Fibroblast of peridontal ligament (primary cell): Measurements from ENCODE around the gene ADD2.

ENCODE experiments used
- DNase-seq: peaks from one replicate; pipeline ENCODE4 v3.0.0-alpha.2; 2010; ENCODE audit errors: extremely low read depth

Gene ADD2

GRCh38 chr2:70785137-70785911 lies 17.3 kb upstream of the ADD2 start:
- peak; percentile 6 for DNase-seq

- no peak for DNase-seq
Observed at GRCh38 chr2:70784320-70784719, 16.3 kb upstream of the ADD2 start.

- DNase-seq: no peak
Observed at GRCh38 chr2:70779911-70780545, 12.0 kb upstream of the ADD2 start.

GRCh38 chr2:70779491-70779890 lies 11.5 kb upstream of the ADD2 start:
- no peak for DNase-seq

- DNase-seq: no peak
Observed at GRCh38 chr2:70778676-70779075, 10.7 kb upstream of the ADD2 start.

GRCh38 chr2:70777450-70777849 lies 9.4 kb upstream of the ADD2 start:
- no peak for DNase-seq

GRCh38 chr2:70776266-70776665 lies 8.3 kb upstream of the ADD2 start:
- DNase-seq: no peak

GRCh38 chr2:70775141-70775540 lies 7.1 kb upstream of the ADD2 start:
- no peak for DNase-seq

GRCh38 chr2:70772486-70773155 lies 4.6 kb upstream of the ADD2 start:
- DNase-seq: no peak

GRCh38 chr2:70771446-70771845 lies 3.4 kb upstream of the ADD2 start:
- DNase-seq: no peak

- no peak for DNase-seq
Observed at GRCh38 chr2:70769450-70769849, 1.4 kb upstream of the ADD2 start.

GRCh38 chr2:70768590-70769085 lies 638 bp upstream of the ADD2 start:
- no peak for DNase-seq

GRCh38 chr2:70767079-70767698 lies 811 bp downstream of the ADD2 start:
- DNase-seq: no peak

GRCh38 chr2:70766357-70767078 lies 1.5 kb downstream of the ADD2 start:
- DNase-seq: no peak

GRCh38 chr2:70765507-70765906 lies 2.5 kb downstream of the ADD2 start:
- DNase-seq: no peak

- DNase-seq: no peak
Observed at GRCh38 chr2:70759446-70759845, 8.6 kb downstream of the ADD2 start.

- DNase-seq: no peak
Observed at GRCh38 chr2:70757966-70758365, 10.0 kb downstream of the ADD2 start.

GRCh38 chr2:70757360-70757759 lies 10.6 kb downstream of the ADD2 start:
- DNase-seq: no peak

- no peak for DNase-seq
Observed at GRCh38 chr2:70756128-70756527, 11.9 kb downstream of the ADD2 start.

- DNase-seq: no peak
Observed at GRCh38 chr2:70753902-70754301, 14.1 kb downstream of the ADD2 start.

GRCh38 chr2:70753031-70753430 lies 15.0 kb downstream of the ADD2 start:
- no peak for DNase-seq

GRCh38 chr2:70752396-70752795 lies 15.6 kb downstream of the ADD2 start:
- DNase-seq: no peak
